ENCODE data around the gene ROBO4.

ROBO4 gene

GRCh38 chr11:124887667-124888013 is 10.0 kb downstream of the ROBO4 start:
- DNase-seq, result no peak

GRCh38 chr11:124886978-124887666 is 10.5 kb downstream of the ROBO4 start:
- DNase-seq, result no peak

- no peak for DNase-seq
These were observed 11.2 kb downstream of the ROBO4 start for GRCh38 chr11:124886476-124886875.

- no peak for DNase-seq
These were observed 12.7 kb downstream of the ROBO4 start for GRCh38 chr11:124884869-124885479.

DNA sequence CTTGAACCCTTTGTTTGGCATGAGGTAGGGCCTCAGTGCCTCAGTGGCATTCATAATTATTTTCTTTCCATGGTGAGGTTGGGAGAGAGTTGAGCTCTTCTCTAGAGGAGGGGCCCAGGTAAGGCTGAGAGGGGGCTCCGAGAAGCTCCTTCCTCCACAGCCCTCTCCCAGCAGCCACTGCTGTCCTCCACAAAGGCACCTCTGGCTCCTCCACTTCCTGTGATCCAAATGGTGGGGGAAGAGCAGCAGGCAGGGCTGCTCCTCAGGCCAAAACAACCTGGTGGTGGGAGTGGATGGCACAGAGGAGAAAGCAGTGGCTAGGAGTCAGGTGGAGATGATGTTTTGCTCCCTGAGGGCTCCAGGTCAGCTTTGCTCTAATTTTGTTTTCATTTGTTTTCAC is 13.3 kb downstream of the ROBO4 start:
- DNase-seq, result no peak

DNA sequence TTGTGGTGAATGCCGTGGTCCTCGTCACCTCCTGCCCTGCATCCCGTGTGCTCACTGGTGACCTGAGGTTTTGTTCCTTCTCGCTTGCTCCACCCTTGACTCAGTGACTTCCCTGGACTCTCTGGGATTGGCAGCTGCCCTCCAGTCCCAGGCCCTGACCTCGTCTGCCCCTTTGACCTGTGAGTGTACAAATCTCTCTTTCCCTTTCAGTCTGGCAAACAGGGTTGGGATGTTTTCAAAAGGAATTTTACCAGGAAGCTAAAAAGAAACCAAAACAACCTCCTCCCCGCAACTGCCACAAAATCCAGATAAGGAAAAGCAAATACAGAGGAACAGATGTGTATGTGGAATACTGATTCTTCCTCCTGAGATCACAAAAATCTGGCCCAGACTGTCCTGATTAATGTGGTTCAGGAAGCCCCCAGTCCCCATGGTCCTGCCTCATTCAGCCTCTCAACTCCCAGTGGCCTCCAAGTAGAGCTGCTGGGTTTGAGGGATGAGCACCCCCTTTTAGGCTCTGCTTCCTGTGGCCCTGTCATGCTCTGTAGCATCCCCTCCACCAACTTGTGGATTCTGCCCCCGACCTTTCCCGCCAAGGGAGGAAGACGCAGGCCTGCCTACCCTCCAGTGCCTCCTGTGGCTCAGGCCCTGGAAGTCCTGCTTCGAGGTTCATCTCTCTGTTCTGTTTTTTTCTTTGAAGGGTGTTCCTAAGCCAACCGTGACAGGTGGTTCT is 15.2 kb downstream of the ROBO4 start:
- DNase-seq, result no peak

DNA sequence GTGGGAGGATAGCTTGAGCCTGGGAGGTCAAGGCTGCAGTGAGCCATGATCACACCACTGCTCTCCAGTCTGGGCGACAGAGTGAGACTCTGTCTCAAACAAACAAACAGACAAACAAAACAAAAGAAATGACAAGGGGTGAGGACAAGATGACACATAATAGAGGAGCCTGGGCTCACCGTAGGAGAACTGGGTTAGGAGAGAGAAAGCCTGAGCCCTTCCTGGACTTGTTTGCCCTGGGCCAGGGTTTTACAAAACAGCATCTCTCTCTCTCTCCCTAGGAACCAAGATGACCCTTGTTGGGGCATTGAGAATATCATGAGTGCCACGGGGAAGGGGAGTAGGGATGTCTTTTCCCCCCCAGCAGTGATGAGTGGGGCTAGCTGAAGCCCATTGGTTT is 16.7 kb downstream of the ROBO4 start:
- DNase-seq, result no peak

DNA sequence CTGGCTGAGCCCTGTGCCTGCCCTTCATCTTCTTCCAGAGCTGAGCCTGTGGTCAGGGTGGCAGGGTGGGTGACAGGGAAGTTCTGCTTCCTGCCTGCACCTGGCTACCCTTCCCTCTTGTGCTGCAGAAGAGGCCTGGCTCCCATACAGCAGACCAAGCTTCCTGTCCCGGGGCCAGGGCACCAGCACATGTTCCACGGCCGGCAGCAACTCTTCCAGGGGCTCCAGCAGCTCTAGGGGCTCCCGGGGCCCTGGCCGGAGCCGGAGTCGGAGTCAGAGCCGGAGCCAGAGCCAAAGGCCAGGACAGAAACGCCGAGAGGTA is 17.4 kb downstream of the ROBO4 start:
- DNase-seq, result no peak

DNA sequence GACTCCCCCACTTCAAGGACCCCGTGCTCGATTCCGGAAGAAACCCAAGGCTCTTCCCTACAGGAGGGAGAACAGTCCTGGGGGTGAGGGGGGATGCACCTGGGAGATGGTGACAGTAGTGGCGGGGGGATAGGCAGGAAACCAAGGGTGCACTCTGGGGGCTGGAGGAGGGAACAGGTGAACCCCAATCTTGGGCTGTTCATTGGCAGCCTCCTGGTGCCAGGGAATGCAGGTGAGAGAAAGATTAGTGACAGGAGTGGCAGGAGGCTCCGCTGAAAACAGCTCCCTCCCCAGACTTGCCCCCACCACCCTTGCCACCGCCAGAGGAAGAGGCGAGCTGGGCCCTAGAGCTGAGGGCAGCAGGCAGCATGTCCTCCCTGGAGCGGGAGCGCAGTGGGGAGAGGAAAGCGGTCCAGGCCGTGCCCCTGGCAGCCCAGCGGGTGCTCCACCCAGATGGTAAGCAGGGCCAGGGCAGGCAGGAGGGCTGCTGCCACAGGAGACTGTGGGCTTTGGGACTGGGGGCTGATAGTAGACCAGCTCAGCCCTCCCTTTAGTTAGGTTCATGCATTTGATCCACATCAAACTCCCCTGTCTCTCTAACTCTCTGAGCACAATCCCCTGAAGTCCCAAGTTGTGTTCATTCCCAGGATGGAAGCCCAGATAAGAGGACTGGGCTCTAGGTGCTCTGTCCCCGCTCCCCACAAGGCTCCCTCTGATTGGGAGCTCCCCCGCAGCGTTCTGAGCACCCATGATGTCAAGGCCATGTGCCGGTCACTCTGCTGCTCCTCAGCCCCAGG is 18.0 kb downstream of the ROBO4 start:
- no peak for DNase-seq

GRCh38 chr11:124878759-124879492 is 18.7 kb downstream of the ROBO4 start:
- DNase-seq, result no peak

DNA sequence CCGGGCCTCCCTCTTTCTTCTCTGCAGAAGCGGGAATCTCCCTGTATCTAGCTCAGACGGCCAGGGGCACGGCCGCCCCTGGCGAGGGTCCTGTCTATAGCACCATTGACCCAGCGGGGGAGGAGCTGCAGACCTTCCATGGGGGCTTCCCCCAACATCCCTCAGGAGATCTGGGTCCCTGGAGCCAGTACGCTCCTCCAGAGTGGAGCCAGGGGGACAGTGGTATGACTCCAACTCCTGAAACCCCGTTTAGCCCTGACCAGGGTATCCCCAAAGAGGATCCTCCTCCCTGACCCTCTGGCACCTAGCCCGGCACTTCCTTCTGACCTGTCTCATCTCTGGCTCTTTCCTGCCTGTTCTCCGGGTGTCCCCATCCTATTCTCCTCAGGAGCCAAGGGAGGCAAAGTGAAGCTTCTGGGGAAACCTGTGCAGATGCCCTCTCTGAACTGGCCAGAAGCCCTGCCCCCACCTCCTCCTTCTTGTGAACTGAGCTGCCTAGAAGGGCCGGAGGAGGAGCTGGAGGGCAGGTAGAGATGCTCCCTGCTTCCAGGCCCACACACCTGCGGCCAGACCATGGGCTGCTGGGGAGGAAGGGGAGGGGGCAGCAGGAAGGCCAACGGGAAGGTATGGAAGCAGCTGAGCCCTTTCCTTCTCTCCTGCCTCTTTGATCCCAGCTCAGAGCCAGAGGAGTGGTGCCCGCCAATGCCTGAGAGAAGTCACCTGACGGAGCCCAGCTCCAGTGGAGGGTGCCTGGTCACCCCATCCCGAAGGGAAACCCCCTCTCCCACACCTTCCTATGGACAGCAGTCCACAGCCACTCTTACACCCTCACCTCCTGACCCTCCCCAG is 19.5 kb downstream of the ROBO4 start:
- DNase-seq, result no peak

GRCh38 chr11:124877631-124877909 is 20.1 kb downstream of the ROBO4 start:
- no peak for DNase-seq

- no peak for DNase-seq
These were observed 20.6 kb downstream of the ROBO4 start for GRCh38 chr11:124876818-124877630.

DNA sequence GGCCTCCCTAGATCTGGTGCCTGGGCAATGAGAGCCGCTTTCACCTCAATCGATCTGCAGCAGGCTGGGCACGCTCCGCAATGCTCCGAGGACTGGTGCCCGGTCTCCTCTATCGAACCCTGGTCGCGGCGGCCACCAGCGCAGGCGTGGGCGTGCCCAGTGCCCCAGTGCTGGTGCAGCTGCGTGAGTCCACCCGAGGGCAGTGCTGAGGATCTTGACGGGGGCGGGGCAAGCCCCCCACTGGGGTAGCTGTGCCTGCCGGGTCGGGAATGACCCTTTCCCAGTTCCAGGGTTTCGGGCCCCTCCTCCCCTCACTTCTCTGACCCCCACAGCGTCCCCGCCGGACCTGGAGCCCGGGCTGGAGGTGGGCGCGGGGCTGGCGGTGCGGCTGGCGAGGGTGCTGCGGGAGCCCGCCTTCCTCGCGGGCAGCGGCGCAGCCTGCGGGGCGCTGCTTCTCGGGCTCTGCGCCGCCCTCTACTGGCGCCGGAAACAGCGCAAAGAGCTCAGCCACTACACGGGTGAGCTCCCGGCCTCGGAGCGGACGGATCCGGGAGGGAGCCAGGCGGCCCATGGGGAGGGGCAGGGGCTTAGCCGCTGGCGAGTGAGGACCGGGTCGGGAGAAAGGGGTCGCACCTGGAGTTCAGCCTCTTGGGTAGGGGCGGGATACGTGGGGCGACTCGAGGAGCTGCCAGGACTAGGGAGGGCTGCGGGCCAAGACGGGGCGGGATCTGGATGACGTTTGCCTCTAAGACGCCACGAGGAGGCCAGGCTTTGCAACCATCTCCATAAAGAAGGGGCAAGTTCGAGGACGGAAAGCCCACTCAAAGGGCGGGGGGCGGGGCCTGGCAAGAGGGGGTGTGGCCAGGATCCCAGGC is 21.5 kb downstream of the ROBO4 start:
- peak; percentile 72 for DNase-seq

GRCh38 chr11:124875401-124875800 is 22.3 kb downstream of the ROBO4 start:
- no peak for DNase-seq

DNA sequence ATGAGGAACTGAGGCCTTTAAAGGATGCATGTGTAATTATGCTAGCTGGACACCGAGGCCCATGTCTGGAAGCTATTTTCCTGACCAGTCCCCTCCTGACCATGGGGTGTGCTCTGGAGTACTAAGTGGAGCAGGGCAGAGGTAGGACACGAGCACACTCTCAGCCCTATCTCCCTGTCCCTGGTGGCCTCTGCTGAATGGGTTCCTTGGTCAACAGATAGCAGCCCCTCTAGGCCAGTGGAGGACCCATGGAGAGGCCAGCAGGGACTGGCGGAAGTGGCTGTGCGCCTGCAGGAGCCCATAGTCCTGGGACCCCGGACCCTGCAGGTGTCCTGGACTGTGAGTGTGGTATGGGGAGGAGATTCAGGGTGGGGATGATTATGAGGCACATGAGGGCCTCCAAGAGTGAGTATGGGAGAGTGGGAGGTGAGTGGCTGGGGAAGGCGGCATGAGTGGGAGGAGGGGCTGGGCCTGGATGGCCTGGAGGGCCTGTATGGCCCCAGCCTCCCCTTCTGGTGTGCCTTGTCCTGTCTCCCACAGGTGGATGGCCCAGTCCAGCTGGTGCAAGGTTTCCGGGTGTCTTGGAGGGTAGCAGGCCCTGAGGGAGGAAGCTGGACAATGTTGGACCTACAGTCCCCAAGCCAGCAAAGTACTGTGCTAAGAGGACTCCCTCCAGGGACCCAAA is 23.0 kb downstream of the ROBO4 start:
- no peak for DNase-seq

DNA sequence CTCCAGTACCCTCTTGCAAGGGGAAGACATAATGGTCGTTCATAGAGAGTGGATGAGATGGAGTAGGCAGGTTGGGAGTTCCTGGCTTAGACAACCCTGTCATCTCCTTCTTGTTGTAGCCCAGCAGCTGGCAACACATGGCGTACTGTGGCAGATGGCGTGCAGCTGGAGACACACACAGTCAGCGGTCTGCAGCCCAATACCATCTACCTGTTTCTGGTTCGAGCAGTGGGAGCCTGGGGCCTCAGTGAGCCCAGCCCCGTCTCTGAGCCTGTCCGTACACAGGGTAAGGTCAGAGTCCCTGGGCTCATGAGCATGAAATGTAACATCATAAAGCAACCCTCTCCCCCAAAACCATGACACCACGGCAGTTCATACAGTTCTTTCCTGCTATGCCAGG is 23.7 kb downstream of the ROBO4 start:
- DNase-seq, result no peak

DNA sequence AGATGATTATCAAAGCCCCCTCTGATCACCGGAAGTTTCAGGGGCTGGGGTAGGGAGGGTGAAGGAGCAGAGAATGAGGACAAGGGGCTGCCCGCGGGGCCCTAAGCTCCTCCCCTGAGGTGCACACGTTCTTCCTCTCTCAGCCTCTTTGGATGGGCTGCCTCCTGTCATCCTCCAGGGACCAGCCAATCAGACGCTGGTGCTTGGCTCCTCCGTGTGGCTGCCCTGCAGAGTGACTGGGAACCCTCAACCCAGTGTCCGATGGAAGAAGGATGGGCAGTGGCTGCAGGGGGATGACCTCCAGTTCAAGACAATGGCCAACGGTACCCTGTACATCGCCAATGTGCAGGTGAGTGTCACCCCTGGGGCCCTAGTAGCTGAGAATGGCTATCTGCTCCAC is 24.9 kb downstream of the ROBO4 start:
- DNase-seq, result no peak

DNA sequence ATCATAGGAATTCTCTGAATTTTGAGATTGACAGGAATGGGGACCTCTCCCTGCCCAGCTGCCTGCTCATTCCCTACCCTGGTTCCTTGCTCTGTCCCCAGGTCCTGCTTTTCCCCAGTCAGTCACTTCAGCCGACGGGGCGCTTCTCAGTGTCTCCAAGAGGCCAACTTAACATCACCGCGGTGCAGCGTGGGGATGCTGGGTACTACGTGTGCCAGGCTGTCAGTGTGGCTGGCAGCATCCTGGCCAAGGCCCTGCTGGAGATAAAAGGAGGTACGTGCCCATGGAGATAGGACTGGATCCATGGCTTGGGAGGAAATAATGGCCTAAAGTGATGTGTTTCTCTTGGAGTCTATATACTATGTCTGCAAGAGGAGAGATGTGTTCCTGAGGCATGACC is 25.4 kb downstream of the ROBO4 start:
- no peak for DNase-seq

DNA sequence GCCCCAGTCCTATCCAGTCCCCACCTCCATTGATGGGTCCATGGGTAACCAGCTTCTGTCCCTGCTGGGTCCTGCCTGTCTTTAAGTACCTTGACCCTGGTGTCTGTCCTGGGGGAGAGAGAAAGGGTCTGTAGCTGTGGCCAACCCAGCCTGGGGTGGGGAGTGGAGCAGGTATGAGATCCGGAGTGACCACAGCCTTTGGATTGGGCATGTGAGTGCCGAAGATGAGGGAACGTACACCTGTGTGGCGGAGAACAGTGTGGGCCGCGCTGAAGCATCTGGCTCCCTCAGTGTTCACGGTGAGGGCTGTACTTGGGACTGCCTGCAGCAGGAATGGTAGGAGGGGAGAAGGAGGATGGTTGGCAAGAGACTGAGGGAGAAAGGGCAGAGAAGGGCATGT is 27.2 kb downstream of the ROBO4 start:
- DNase-seq, result no peak

Data from activated CD4-positive, alpha-beta T cell treated with anti-CD3 and anti-CD28 coated beads, Interleukin-2, amount 50 U/mL, for 16 hours (primary cell).